ENCODE data around the gene ZNF669.

Gene ZNF669

GRCh38 chr1:247107694-247108093 is 3.5 kb upstream of the ZNF669 start:
- DNase-seq (ENCODE audit: low read depth): no peak
- no peak overlapping the region for H3K4me3 ChIP-seq (ENCODE audit: low read depth, low read length)
- no peak for TF ChIP-seq CTCF (IDR thresholded peaks at IDR 0.05; ENCODE audit: control insufficient read depth, extremely low read depth, insufficient read depth)

- no peak for DNase-seq (ENCODE audit: low read depth)
- no peak overlapping the region for H3K4me3 ChIP-seq (ENCODE audit: low read depth, low read length)
Observed at GRCh38 chr1:247105966-247106365, 1.8 kb upstream of the ZNF669 start.

GRCh38 chr1:247104965-247105364 is 809 bp upstream of the ZNF669 start:
- DNase-seq (ENCODE audit: low read depth): no peak
- no peak for TF ChIP-seq CTCF (IDR thresholded peaks at IDR 0.05; ENCODE audit: control insufficient read depth, extremely low read depth, insufficient read depth)
- H3K4me3 ChIP-seq (ENCODE audit: low read depth, low read length): peak overlapping the region; percentile 96; the same call in 1 of the 2 replicates

More at GRCh38 chr1:247105966-247106365, 1.8 kb upstream of the ZNF669 start:
- no peak for TF ChIP-seq CTCF (IDR thresholded peaks at IDR 0.05; ENCODE audit: control insufficient read depth, extremely low read depth, insufficient read depth)

GRCh38 chr1:247102381-247102780 is 1.8 kb downstream of the ZNF669 start:
- TF ChIP-seq CTCF (IDR thresholded peaks at IDR 0.05; ENCODE audit: control insufficient read depth, extremely low read depth, insufficient read depth): no peak
- no peak for DNase-seq (ENCODE audit: low read depth)
- no peak overlapping the region for H3K4me3 ChIP-seq (ENCODE audit: low read depth, low read length)

- no peak overlapping the region for H3K4me3 ChIP-seq (ENCODE audit: low read depth, low read length)
- no peak for DNase-seq (ENCODE audit: low read depth)
- TF ChIP-seq CTCF (IDR thresholded peaks at IDR 0.05; ENCODE audit: control insufficient read depth, extremely low read depth, insufficient read depth): no peak
Observed at GRCh38 chr1:247100676-247101279, 3.4 kb downstream of the ZNF669 start.

- H3K4me3 ChIP-seq (ENCODE audit: low read depth, low read length): no peak overlapping the region
- DNase-seq (ENCODE audit: low read depth): no peak
- TF ChIP-seq CTCF (IDR thresholded peaks at IDR 0.05; ENCODE audit: control insufficient read depth, extremely low read depth, insufficient read depth): no peak
Observed at GRCh38 chr1:247096958-247097357, 7.2 kb downstream of the ZNF669 start.

- no peak for DNase-seq (ENCODE audit: low read depth)
- H3K4me3 ChIP-seq (ENCODE audit: low read depth, low read length): no peak overlapping the region
- TF ChIP-seq CTCF (IDR thresholded peaks at IDR 0.05; ENCODE audit: control insufficient read depth, extremely low read depth, insufficient read depth): no peak
Observed at GRCh38 chr1:247096544-247096943, 7.6 kb downstream of the ZNF669 start.

Data from LNCaP clone FGC (cell line).